Astrocyte (in vitro differentiated cells and primary cell): ENCODE data around the gene C10orf90. TPM values are rescaled to one million over a fixed set of nuclear protein-coding genes. Genes with fewer than 3 reads are reported as not detected.
A peak's percentile ranks its signal among the peaks of the same experiment; 100 is the strongest.

Source experiments
- DNase-seq: peaks from one replicate; pipeline ENCODE4 v3.0.0-alpha.2; 2010; ENCODE audit warnings: low read depth
- FAIRE-seq: peaks from 2 replicates; lab custom pipeline; 2011; peaks lifted over from hg19 to GRCh38; lab: Jason Lieb, UNC
- H2AFZ ChIP-seq: 2 replicates; pipeline ENCODE4 v1.6.0; 2012; ENCODE audit warnings: low read depth, low read length, inconsistent platforms
- H3K27ac ChIP-seq: 2 replicates; pipeline ENCODE4 v1.5.1; 2011; ENCODE audit warnings: low read depth, low read length, inconsistent platforms
- H3K27me3 ChIP-seq: 2 replicates; pipeline ENCODE4 v1.6.0; 2011; ENCODE audit warnings: low read length, inconsistent platforms; ENCODE audit not compliant: insufficient read depth
- H3K36me3 ChIP-seq: 2 replicates; pipeline ENCODE4 v1.5.1; 2011; ENCODE audit warnings: low read length, inconsistent platforms; ENCODE audit not compliant: insufficient read depth
- H3K4me1 ChIP-seq: 2 replicates; pipeline ENCODE4 v1.5.1; 2011; ENCODE audit warnings: low read length, inconsistent platforms; ENCODE audit not compliant: insufficient read depth
- H3K4me2 ChIP-seq: 2 replicates; pipeline ENCODE4 v1.6.0; 2012; ENCODE audit warnings: low read length, inconsistent platforms
- H3K4me3 ChIP-seq: 2 replicates; pipeline ENCODE4 v1.5.1; 2011; ENCODE audit warnings: low read depth, mild to moderate bottlenecking, low read length, inconsistent platforms; ENCODE audit not compliant: insufficient read depth
- H3K79me2 ChIP-seq: 2 replicates; pipeline ENCODE4 v1.6.0; 2012; ENCODE audit warnings: mild to moderate bottlenecking, low read length, inconsistent platforms; ENCODE audit not compliant: insufficient read depth
- H3K9ac ChIP-seq: 2 replicates; pipeline ENCODE4 v1.6.0; 2012; ENCODE audit warnings: mild to moderate bottlenecking, low read length, inconsistent platforms
- H3K9me3 ChIP-seq: 2 replicates; pipeline ENCODE4 v1.5.1; 2012; ENCODE audit warnings: low read depth, mild to moderate bottlenecking, low read length, inconsistent platforms; ENCODE audit not compliant: insufficient read depth
- H4K20me1 ChIP-seq: 2 replicates; pipeline ENCODE4 v1.6.0; 2012; ENCODE audit warnings: low read length, inconsistent platforms; ENCODE audit not compliant: insufficient read depth
- H3K27ac Mint-ChIP-seq: one replicate; pipeline ENCODE4 v1.8.0; 2021; ENCODE audit warnings: mild to moderate bottlenecking, mixed read lengths; ENCODE audit not compliant: unreplicated experiment
- H3K27me3 Mint-ChIP-seq: one replicate; pipeline ENCODE4 v1.8.0; 2021; ENCODE audit warnings: low read depth, mixed read lengths; ENCODE audit not compliant: unreplicated experiment
- H3K36me3 Mint-ChIP-seq: one replicate; pipeline ENCODE4 v1.8.0; 2021; ENCODE audit warnings: low read depth, mixed read lengths; ENCODE audit not compliant: unreplicated experiment
- H3K4me1 Mint-ChIP-seq: one replicate; pipeline ENCODE4 v1.8.0; 2021; ENCODE audit warnings: low read depth, mixed read lengths; ENCODE audit not compliant: unreplicated experiment
- H3K4me3 Mint-ChIP-seq: one replicate; pipeline ENCODE4 v1.8.0; 2021; ENCODE audit warnings: mild to moderate bottlenecking, moderate library complexity, mixed read lengths; ENCODE audit not compliant: unreplicated experiment
- H3K9me3 Mint-ChIP-seq: one replicate; pipeline ENCODE4 v1.8.0; 2021; ENCODE audit warnings: mild to moderate bottlenecking, mixed read lengths; ENCODE audit not compliant: unreplicated experiment
- EZH2 ChIP-seq: IDR thresholded peaks from 2 replicates; pipeline ENCODE4 v1.6.1; 2012; ENCODE audit warnings: mild to moderate bottlenecking, low read length, inconsistent platforms; ENCODE audit not compliant: insufficient read depth
- total RNA-seq: library from RNA; stranded (reverse); gene quantifications from 2 replicates; pipeline ENCODE4 v1.2.1, GENCODE V29; 2021
- TF ChIP-seq, protein P1 (sequence below): IDR thresholded peaks from 2 replicates; pipeline ENCODE4 v1.5.1; 2011; ENCODE audit warnings: low read depth, mild to moderate bottlenecking, inconsistent platforms, low read length, moderate library complexity; ENCODE audit not compliant: insufficient read depth

Gene C10orf90
- total RNA-seq, 1 donor from 2014 or later = not detected

DNA sequence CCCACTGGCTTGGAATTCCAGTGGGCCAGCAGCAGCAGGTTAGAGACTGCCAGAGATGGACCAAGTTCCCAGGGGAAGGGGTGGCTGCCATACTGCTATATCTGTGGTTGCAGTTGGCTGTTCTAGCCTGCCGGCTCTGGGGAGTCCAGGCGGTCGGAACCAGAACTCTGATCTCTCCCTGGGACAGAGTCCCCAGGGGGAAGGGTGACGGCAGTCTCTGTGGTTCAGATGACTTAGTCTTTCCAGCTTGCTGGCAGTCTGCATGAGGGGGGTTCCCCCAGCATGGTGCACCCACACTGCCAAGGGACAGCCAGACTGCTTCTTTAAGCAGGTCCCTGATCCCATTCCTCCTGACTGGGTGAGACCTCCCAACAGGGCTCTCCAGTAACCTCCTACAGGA is 82.5 kb downstream of the C10orf90 start:
- no peak overlapping the region for H3K27ac ChIP-seq
- H3K9ac ChIP-seq = no peak overlapping the region
- no peaks in the 10 kb centered on the region for H3K36me3 ChIP-seq
- FAIRE-seq (no peak), DNase-seq (no peak)
- TF ChIP-seq EZH2 = no peak
- TF ChIP-seq, protein P1, sequence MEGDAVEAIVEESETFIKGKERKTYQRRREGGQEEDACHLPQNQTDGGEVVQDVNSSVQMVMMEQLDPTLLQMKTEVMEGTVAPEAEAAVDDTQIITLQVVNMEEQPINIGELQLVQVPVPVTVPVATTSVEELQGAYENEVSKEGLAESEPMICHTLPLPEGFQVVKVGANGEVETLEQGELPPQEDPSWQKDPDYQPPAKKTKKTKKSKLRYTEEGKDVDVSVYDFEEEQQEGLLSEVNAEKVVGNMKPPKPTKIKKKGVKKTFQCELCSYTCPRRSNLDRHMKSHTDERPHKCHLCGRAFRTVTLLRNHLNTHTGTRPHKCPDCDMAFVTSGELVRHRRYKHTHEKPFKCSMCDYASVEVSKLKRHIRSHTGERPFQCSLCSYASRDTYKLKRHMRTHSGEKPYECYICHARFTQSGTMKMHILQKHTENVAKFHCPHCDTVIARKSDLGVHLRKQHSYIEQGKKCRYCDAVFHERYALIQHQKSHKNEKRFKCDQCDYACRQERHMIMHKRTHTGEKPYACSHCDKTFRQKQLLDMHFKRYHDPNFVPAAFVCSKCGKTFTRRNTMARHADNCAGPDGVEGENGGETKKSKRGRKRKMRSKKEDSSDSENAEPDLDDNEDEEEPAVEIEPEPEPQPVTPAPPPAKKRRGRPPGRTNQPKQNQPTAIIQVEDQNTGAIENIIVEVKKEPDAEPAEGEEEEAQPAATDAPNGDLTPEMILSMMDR = no peak
- Mint-ChIP-seq H3K4me1 (peaks cover 2% of the 10 kb centered on the region), H3K36me3 (peaks cover 2% of the 10 kb centered on the region), H3K27me3 (peaks cover 3% of the 10 kb centered on the region), H3K4me3 (no peak overlapping the region), H3K27ac (no peak overlapping the region), H3K9me3 (peaks cover 4% of the 10 kb centered on the region)
- H3K4me3 ChIP-seq = no peak overlapping the region
- no peak overlapping the region for H2AFZ ChIP-seq
- H4K20me1 ChIP-seq = no peaks in the 10 kb centered on the region
- peaks cover 3% of the 10 kb centered on the region for H3K27me3 ChIP-seq
- H3K4me2 ChIP-seq = no peak overlapping the region
- H3K79me2 ChIP-seq = no peaks in the 10 kb centered on the region
- H3K9me3 ChIP-seq = no peaks in the 10 kb centered on the region
- H3K4me1 ChIP-seq = no peaks in the 10 kb centered on the region

DNA sequence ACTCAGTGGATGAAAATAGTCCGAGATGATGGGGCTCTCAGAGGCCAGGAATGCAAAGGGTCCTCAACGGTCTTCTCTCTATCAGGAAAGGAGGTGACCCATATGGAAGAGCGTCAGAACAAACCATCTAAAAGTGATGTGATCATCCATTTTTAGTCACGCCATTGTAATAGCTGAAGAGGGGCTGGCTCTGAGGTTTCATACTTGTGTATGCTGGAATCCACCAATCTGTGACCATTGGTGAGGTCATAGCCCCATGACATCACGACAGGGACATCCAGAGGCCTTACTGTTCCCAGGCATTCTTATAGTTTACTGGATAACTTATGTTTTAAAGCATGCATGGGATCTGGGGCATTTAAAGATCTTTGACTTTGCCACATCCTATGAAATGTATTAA is 83.6 kb downstream of the C10orf90 start:
- DNase-seq = peak; percentile 39
- H3K4me3 ChIP-seq = no peak overlapping the region
- Mint-ChIP-seq H3K27me3 (peaks cover 7% of the 10 kb centered on the region), H3K4me1 (peaks cover 2% of the 10 kb centered on the region), H3K9me3 (peaks cover 2% of the 10 kb centered on the region), H3K27ac (no peak overlapping the region), H3K36me3 (peaks cover 2% of the 10 kb centered on the region), H3K4me3 (no peak overlapping the region)
- no peaks in the 10 kb centered on the region for H3K4me1 ChIP-seq
- H4K20me1 ChIP-seq = no peaks in the 10 kb centered on the region
- TF ChIP-seq, protein P1 = no peak
- TF ChIP-seq EZH2 = no peak
- FAIRE-seq = no peak
- no peak overlapping the region for H3K9ac ChIP-seq
- H2AFZ ChIP-seq = no peak overlapping the region
- H3K79me2 ChIP-seq = no peaks in the 10 kb centered on the region
- no peaks in the 10 kb centered on the region for H3K36me3 ChIP-seq
- H3K9me3 ChIP-seq = no peaks in the 10 kb centered on the region
- no peak overlapping the region for H3K4me2 ChIP-seq
- H3K27ac ChIP-seq = no peak overlapping the region
- peaks cover 8% of the 10 kb centered on the region for H3K27me3 ChIP-seq

DNA sequence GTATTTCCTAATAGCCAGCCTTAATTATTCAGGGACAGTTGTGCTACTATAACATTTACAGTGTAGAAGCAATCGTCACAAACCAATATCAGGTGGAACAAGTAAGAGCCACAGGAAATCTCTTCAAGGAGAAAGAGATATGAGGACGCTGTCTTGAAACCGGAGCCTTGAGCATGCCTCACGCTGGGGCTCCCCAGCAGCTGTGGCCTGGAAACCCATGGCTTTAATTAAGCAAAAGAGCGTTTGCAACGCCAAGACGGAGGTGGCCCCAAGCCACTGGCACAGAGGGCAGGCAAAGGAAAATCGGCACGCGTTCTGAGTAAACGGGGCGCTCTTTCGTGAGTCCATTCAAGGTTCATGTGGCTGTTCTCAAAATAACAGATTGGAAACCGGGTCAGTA is 84.4 kb downstream of the C10orf90 start:
- H3K27ac Mint-ChIP-seq = no peak overlapping the region
- H3K36me3 ChIP-seq = no peaks in the 10 kb centered on the region
- H3K79me2 ChIP-seq = no peaks in the 10 kb centered on the region
- no peak overlapping the region for H3K4me3 Mint-ChIP-seq
- H3K9ac ChIP-seq = no peak overlapping the region
- H3K27me3 Mint-ChIP-seq = peaks cover 7% of the 10 kb centered on the region
- peaks cover 2% of the 10 kb centered on the region for H3K4me1 Mint-ChIP-seq
- H4K20me1 ChIP-seq = no peaks in the 10 kb centered on the region
- no peak overlapping the region for H3K4me2 ChIP-seq
- TF ChIP-seq, protein P1 = no peak
- TF ChIP-seq EZH2 = no peak
- H3K9me3 Mint-ChIP-seq = peaks cover 2% of the 10 kb centered on the region
- no peak overlapping the region for H3K27ac ChIP-seq
- H3K4me3 ChIP-seq = no peak overlapping the region
- FAIRE-seq (no peak), DNase-seq (no peak)
- peaks cover 2% of the 10 kb centered on the region for H3K36me3 Mint-ChIP-seq
- H2AFZ ChIP-seq = no peak overlapping the region
- no peaks in the 10 kb centered on the region for H3K9me3 ChIP-seq
- peaks cover 12% of the 10 kb centered on the region for H3K27me3 ChIP-seq
- H3K4me1 ChIP-seq = no peaks in the 10 kb centered on the region
